Liver (tissue), 9 donors: ENCODE measurements around the gene TNS3. TPM values are rescaled to one million over a fixed set of nuclear protein-coding genes. Genes with fewer than 3 reads are reported as not detected.

Source experiments
- DNase-seq: peaks from one replicate; pipeline ENCODE4 v3.0.0-alpha.2; 2017; ENCODE audit warnings: low spot score
- H3K27ac ChIP-seq, 2 donors: one replicate each; pipeline ENCODE4 v1.7.0; 2013; ENCODE audit warnings: inconsistent platforms in 2 of 2, low read length in 2 of 2, control low read depth in 1 of 2, low read depth in 1 of 2, mild to moderate bottlenecking in 1 of 2
- H3K27me3 ChIP-seq, 4 donors: one replicate each; pipeline versions ENCODE4 v1.6.1 to v1.7.0; 2013; ENCODE audit warnings: low read length in 3 of 4, inconsistent platforms in 1 of 4, mild to moderate bottlenecking in 1 of 4, moderate library complexity in 1 of 4; ENCODE audit not compliant: control insufficient read depth in 4 of 4, insufficient read depth in 4 of 4
- H3K36me3 ChIP-seq, 4 donors: one replicate each; pipeline versions ENCODE4 v1.6.1 to v1.7.0; 2013; ENCODE audit warnings: low read length in 3 of 4, mild to moderate bottlenecking in 3 of 4, low read depth in 1 of 4, moderate library complexity in 1 of 4; ENCODE audit not compliant: control insufficient read depth in 4 of 4, insufficient read depth in 3 of 4
- H3K4me1 ChIP-seq, 4 donors: one replicate each; pipeline versions ENCODE4 v1.6.1 to v1.7.0; 2013; ENCODE audit warnings: low read length in 3 of 4, mild to moderate bottlenecking in 3 of 4, moderate library complexity in 1 of 4; ENCODE audit not compliant: control insufficient read depth in 4 of 4, insufficient read depth in 4 of 4
- H3K4me3 ChIP-seq, 3 donors: one replicate each; pipeline versions ENCODE4 v1.6.1 to v1.7.0; 2013; ENCODE audit warnings: low read length in 3 of 3, control low read depth in 1 of 3, low read depth in 1 of 3, mild to moderate bottlenecking in 1 of 3
- H3K9ac ChIP-seq, 2 donors: one replicate each; pipeline ENCODE4 v1.7.0; 2013; ENCODE audit warnings: low read length in 2 of 2, mild to moderate bottlenecking in 2 of 2, moderate library complexity in 2 of 2, control low read depth in 1 of 2, low read depth in 1 of 2
- H3K9me3 ChIP-seq, 4 donors: one replicate each; pipeline versions ENCODE4 v1.6.1 to v1.7.0; 2013; ENCODE audit warnings: low read length in 3 of 4; ENCODE audit not compliant: control insufficient read depth in 4 of 4
- ATF3 ChIP-seq: IDR thresholded peaks from 2 replicates; pipeline ENCODE4 v1.6.1; 2016; ENCODE audit warnings: antibody characterized with exemption
- EGR1 ChIP-seq, 2 donors: IDR thresholded peaks; 2 replicates each; pipeline ENCODE4 v1.6.1; 2016 to 2018; ENCODE audit warnings: antibody characterized with exemption in 2 of 2, low read depth in 2 of 2
- FOXA1 ChIP-seq: IDR thresholded peaks from 2 replicates; pipeline ENCODE4 v1.6.1; 2016; ENCODE audit warnings: antibody characterized with exemption
- FOXA2 ChIP-seq: IDR thresholded peaks from 2 replicates; pipeline ENCODE4 v1.6.1; 2016; ENCODE audit warnings: antibody characterized with exemption
- GABPA ChIP-seq, 2 donors: IDR thresholded peaks in 1 of 2; conservative IDR thresholded peaks in 1 of 2; 2 replicates each; pipeline ENCODE4 v1.6.1; 2016; ENCODE audit warnings: antibody characterized with exemption in 2 of 2, mild to moderate bottlenecking in 1 of 2, moderate library complexity in 1 of 2
- HNF4A ChIP-seq, 2 donors: conservative IDR thresholded peaks; 2 replicates each; pipeline ENCODE4 v1.6.1; 2016; ENCODE audit warnings: antibody characterized with exemption in 2 of 2, mild to moderate bottlenecking in 2 of 2
- HNF4G ChIP-seq: IDR thresholded peaks from 2 replicates; pipeline ENCODE4 v1.6.1; 2016; ENCODE audit warnings: antibody characterized with exemption
- JUND ChIP-seq, 2 donors: IDR thresholded peaks; 2 replicates each; pipeline ENCODE4 v1.6.1; 2016; ENCODE audit warnings: antibody characterized with exemption in 2 of 2
- NR2F2 ChIP-seq: IDR thresholded peaks from 2 replicates; pipeline ENCODE4 v1.6.1; 2016; ENCODE audit warnings: antibody characterized with exemption
- RAD21 ChIP-seq, 2 donors: IDR thresholded peaks; 2 replicates each; pipeline ENCODE4 v1.6.1; 2016; ENCODE audit warnings: antibody characterized with exemption in 2 of 2, mild to moderate bottlenecking in 2 of 2
- RXRA ChIP-seq, 2 donors: IDR thresholded peaks; 2 replicates each; pipeline ENCODE4 v1.6.1; 2017 to 2018; ENCODE audit warnings: antibody characterized with exemption in 2 of 2, mild to moderate bottlenecking in 1 of 2
- SP1 ChIP-seq: IDR thresholded peaks from 2 replicates; pipeline ENCODE4 v1.6.1; 2018; ENCODE audit warnings: antibody characterized with exemption, mild to moderate bottlenecking
- TAF1 ChIP-seq: conservative IDR thresholded peaks from 2 replicates; pipeline ENCODE4 v1.6.1; 2016; ENCODE audit warnings: antibody characterized with exemption, mild to moderate bottlenecking
- YY1 ChIP-seq: IDR thresholded peaks from 2 replicates; pipeline ENCODE4 v1.6.1; 2016; ENCODE audit warnings: antibody characterized with exemption, mild to moderate bottlenecking
- ZBTB33 ChIP-seq: IDR thresholded peaks from 2 replicates; pipeline ENCODE4 v1.6.1; 2016; ENCODE audit warnings: antibody characterized with exemption
- WGBS: extraction: QIAGEN DNeasy Blood & Tissue Kit; methylation state at CpG from one replicate; pipeline ENCODE4 v1.1.7; 2013; 5-methylcytosine and 5-hydroxymethylcytosine counted together
- polyA plus RNA-seq, 2 donors: library from polyadenylated mRNA; stranded (reverse) in 1 of 2; unstranded in 1 of 2; fragments of 200-250 nt in 1 of 2; fragments of >200 nt in 1 of 2; fragmentation: Nextera tagmentation in 1 of 2; extraction: Ambion mirVana in 1 of 2; gene quantifications; one replicate each; pipeline versions ENCODE4 v1.2.1 to v1.2.3, GENCODE V29; 2013 to 2015
- total RNA-seq, 2 donors: library from RNA; depleted of rRNA; stranded (reverse); fragments of >200 nt; gene quantifications; one replicate each; pipeline ENCODE4 v1.2.3, GENCODE V29; 2014
- TF ChIP-seq, protein P1 (sequence below): IDR thresholded peaks from 2 replicates; pipeline ENCODE4 v1.6.1; 2016; ENCODE audit warnings: antibody characterized with exemption, mild to moderate bottlenecking
- TF ChIP-seq, protein P2 (sequence below): IDR thresholded peaks from 2 replicates; pipeline ENCODE4 v1.6.1; 2016; ENCODE audit warnings: antibody characterized with exemption
- TF ChIP-seq, protein P3 (sequence below): fragments of 150-350 bp; IDR thresholded peaks from 2 replicates; pipeline ENCODE4 v1.5.1; 2017; ENCODE audit warnings: improper control_type of control experiment, low read depth, low read length; ENCODE audit not compliant: missing input control
- donor health status: healthy.
- donor health status: healthy.
- donor health status: healthy.
- donor health status: healthy.
- donor health status: healthy.

Gene TNS3
- total and polyA plus RNA-seq, 4 donors = 16.8 to 100 (median 29.5) TPM

GRCh38 chr7:47277321-47277781, 304.6 kb downstream of the TNS3 start:
- WGBS = 95% methylated on average over 20 of the region's 20 CpGs
- Histone ChIP-seq H3K4me1 (peaks cover 0 to 16% (median 6%) of the 10 kb centered on the region in 4 donors), H3K27ac (no peak overlapping the region), H3K27me3 (no peaks in the 10 kb centered on the region), H3K9ac (no peak overlapping the region), H3K9me3 (no peaks in the 10 kb centered on the region), H3K36me3 (peaks cover 4 to 52% (median 31%) of the 10 kb centered on the region in 4 donors), H3K4me3 (no peak overlapping the region)
- TF ChIP-seq, protein P1, sequence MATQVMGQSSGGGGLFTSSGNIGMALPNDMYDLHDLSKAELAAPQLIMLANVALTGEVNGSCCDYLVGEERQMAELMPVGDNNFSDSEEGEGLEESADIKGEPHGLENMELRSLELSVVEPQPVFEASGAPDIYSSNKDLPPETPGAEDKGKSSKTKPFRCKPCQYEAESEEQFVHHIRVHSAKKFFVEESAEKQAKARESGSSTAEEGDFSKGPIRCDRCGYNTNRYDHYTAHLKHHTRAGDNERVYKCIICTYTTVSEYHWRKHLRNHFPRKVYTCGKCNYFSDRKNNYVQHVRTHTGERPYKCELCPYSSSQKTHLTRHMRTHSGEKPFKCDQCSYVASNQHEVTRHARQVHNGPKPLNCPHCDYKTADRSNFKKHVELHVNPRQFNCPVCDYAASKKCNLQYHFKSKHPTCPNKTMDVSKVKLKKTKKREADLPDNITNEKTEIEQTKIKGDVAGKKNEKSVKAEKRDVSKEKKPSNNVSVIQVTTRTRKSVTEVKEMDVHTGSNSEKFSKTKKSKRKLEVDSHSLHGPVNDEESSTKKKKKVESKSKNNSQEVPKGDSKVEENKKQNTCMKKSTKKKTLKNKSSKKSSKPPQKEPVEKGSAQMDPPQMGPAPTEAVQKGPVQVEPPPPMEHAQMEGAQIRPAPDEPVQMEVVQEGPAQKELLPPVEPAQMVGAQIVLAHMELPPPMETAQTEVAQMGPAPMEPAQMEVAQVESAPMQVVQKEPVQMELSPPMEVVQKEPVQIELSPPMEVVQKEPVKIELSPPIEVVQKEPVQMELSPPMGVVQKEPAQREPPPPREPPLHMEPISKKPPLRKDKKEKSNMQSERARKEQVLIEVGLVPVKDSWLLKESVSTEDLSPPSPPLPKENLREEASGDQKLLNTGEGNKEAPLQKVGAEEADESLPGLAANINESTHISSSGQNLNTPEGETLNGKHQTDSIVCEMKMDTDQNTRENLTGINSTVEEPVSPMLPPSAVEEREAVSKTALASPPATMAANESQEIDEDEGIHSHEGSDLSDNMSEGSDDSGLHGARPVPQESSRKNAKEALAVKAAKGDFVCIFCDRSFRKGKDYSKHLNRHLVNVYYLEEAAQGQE = no peak
- no peak for TF ChIP-seq FOXA2
- no peak for TF ChIP-seq HNF4A (conservative IDR thresholded peaks at IDR 0.05)
- TF ChIP-seq GABPA (IDR thresholded peaks at IDR 0.05 in 1 of 2, conservative IDR thresholded peaks at IDR 0.05 in 1 of 2) = no peak
- TF ChIP-seq JUND (IDR thresholded peaks at IDR 0.05) = no peak
- no peak for TF ChIP-seq TAF1
- no peak for TF ChIP-seq FOXA1
- no peak for TF ChIP-seq NR2F2
- no peak for TF ChIP-seq SP1
- no peak for TF ChIP-seq ZBTB33
- TF ChIP-seq, protein P2, sequence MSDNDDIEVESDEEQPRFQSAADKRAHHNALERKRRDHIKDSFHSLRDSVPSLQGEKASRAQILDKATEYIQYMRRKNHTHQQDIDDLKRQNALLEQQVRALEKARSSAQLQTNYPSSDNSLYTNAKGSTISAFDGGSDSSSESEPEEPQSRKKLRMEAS = no peak
- no peak for TF ChIP-seq RAD21 (IDR thresholded peaks at IDR 0.05)
- TF ChIP-seq RXRA (IDR thresholded peaks at IDR 0.05) = no peak
- no peak for TF ChIP-seq HNF4G
- TF ChIP-seq EGR1 (IDR thresholded peaks at IDR 0.05; ENCODE audit: low read depth in 2 of 2) = no peak
- no peak for TF ChIP-seq ATF3
- TF ChIP-seq, protein P3, sequence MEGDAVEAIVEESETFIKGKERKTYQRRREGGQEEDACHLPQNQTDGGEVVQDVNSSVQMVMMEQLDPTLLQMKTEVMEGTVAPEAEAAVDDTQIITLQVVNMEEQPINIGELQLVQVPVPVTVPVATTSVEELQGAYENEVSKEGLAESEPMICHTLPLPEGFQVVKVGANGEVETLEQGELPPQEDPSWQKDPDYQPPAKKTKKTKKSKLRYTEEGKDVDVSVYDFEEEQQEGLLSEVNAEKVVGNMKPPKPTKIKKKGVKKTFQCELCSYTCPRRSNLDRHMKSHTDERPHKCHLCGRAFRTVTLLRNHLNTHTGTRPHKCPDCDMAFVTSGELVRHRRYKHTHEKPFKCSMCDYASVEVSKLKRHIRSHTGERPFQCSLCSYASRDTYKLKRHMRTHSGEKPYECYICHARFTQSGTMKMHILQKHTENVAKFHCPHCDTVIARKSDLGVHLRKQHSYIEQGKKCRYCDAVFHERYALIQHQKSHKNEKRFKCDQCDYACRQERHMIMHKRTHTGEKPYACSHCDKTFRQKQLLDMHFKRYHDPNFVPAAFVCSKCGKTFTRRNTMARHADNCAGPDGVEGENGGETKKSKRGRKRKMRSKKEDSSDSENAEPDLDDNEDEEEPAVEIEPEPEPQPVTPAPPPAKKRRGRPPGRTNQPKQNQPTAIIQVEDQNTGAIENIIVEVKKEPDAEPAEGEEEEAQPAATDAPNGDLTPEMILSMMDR = no peak
- TF ChIP-seq YY1 = no peak
- DNase-seq = no peak
